ENCODE results near the gene TROAP.
"Not testable (repeated sequence)": the region's sequence is repeated elsewhere in the genome, so short reads cannot be mapped to it uniquely, and the experiment has no call there.

The TROAP gene

GRCh38 chr12:49330631-49331379, 7.8 kb downstream of the TROAP start:
- no peak for DNase-seq

- no peak for DNase-seq
Measured at GRCh38 chr12:49331380-49332222, 8.5 kb downstream of the TROAP start.

GRCh38 chr12:49332441-49332861, 9.4 kb downstream of the TROAP start:
- no peak for DNase-seq

GRCh38 chr12:49332891-49333371, 9.9 kb downstream of the TROAP start:
- DNase-seq, result no peak

GRCh38 chr12:49333778-49334177, 10.7 kb downstream of the TROAP start:
- DNase-seq, result not testable (repeated sequence)

- DNase-seq, result no peak
Measured at GRCh38 chr12:49334226-49334625, 11.2 kb downstream of the TROAP start.

GRCh38 chr12:49334681-49335080, 11.6 kb downstream of the TROAP start:
- DNase-seq, result no peak

- DNase-seq, result no peak
Measured at GRCh38 chr12:49335118-49335954, 12.3 kb downstream of the TROAP start.

- DNase-seq, result no peak
Measured at GRCh38 chr12:49335955-49336644, 13.0 kb downstream of the TROAP start.

GRCh38 chr12:49336645-49337584, 13.9 kb downstream of the TROAP start, which contains the start of gene C1QL4:
Gene C1QL4 (minus strand): TSS chr12:49337188. CDS start chr12:49336477, 711 bp downstream.
- peak; percentile 91 for DNase-seq

- no peak for DNase-seq
Measured at GRCh38 chr12:49338830-49339463, 15.9 kb downstream of the TROAP start.

- no peak for DNase-seq
Measured at GRCh38 chr12:49339464-49339861, 16.4 kb downstream of the TROAP start.

GRCh38 chr12:49340095-49340870, 17.2 kb downstream of the TROAP start:
- DNase-seq, result no peak

- no peak for DNase-seq
Measured at GRCh38 chr12:49340971-49341776, 18.1 kb downstream of the TROAP start.

- no peak for DNase-seq
Measured at GRCh38 chr12:49341777-49342065, 18.7 kb downstream of the TROAP start.

GRCh38 chr12:49342066-49342913, 19.2 kb downstream of the TROAP start:
- DNase-seq, result peak; percentile 92

- no peak for DNase-seq
Measured at GRCh38 chr12:49342914-49343731, 20.1 kb downstream of the TROAP start.

Measured in activated CD4-positive, alpha-beta T cell treated with anti-CD3 and anti-CD28 coated beads, Interleukin-2, Interleukin-6, amounts not matched to agents 100 ng/mL and 50 ng/mL, durations not matched to agents 16 hours and 8 hours (primary cell).